K562 (cell line): ENCODE measurements around the gene NCF2. TPM values are rescaled to one million over a fixed set of nuclear protein-coding genes. Genes with fewer than 3 reads are reported as not detected.

Source experiments
- ATAC-seq: fragments of 200-7000 bp; cut with Tn5 transposase; 3 replicates; pipeline ENCODE4 v1.9.1; 2020; ENCODE audit warnings: moderate library complexity
- BruUV-seq: library from RNA; stranded (reverse); fragments of 400-500 nt; replicated peaks from 2 replicates; lab custom pipeline; 2021; lab: Mats Ljungman, UMichigan
- CTCF ChIA-PET: fragments of 300-600 bp; formaldehyde crosslinking; extraction: SDS; loops from one replicate; lab custom pipeline; 2021; ENCODE audit warnings: low intra/inter-chr PET ratio; lab: Yijun Ruan, JAX
- POLR2A ChIA-PET: fragments of 300-600, 350-650 bp; sonication (Branson Sonifier 250); formaldehyde crosslinking; extraction: SDS; loops from one replicate; lab custom pipeline; 2021; ENCODE audit warnings: antibody characterized with exemption, inconsistent platforms; lab: Yijun Ruan, JAX
- DNase-seq, 4 experiments: peaks; one replicate each; pipeline versions ENCODE4 v3.0.0 to v3.0.0-alpha.2; 2011 to 2018; ENCODE audit warnings: low spot score in 3 of 4, mixed read lengths in 3 of 4; ENCODE audit errors: extremely low read depth in 1 of 4
- FAIRE-seq: peaks from 2 replicates; lab custom pipeline; 2011; peaks lifted over from hg19 to GRCh38; lab: Jason Lieb, UNC
- H2AFZ ChIP-seq: 2 replicates; pipeline ENCODE4 v1.6.0; 2011; ENCODE audit warnings: low read depth, low read length, control low read depth, inconsistent platforms
- H3K27ac ChIP-seq: fragments of 200-600 bp; 3 replicates; pipeline ENCODE4 v1.8.0; 2011; ENCODE audit warnings: low read depth, mild to moderate bottlenecking, control low read depth, inconsistent platforms, low read length, moderate library complexity, mixed read lengths; ENCODE audit errors: extremely low read depth
- H3K27me3 ChIP-seq, 2 experiments: fragments of 300-600 bp in 1 of 2; 2 replicates in 1 of 2; 3 replicates in 1 of 2; pipeline versions ENCODE4 v1.6.0 to v1.8.0; 2011; ENCODE audit warnings: inconsistent platforms in 2 of 2, low read length in 2 of 2, mild to moderate bottlenecking in 1 of 2, mixed read lengths in 1 of 2, moderate library complexity in 1 of 2; ENCODE audit not compliant: control insufficient read depth in 2 of 2, insufficient read depth in 2 of 2
- H3K36me3 ChIP-seq: fragments of 300-600 bp; 3 replicates; pipeline ENCODE4 v1.8.0; 2011; ENCODE audit warnings: mild to moderate bottlenecking, low read length, inconsistent platforms; ENCODE audit not compliant: control insufficient read depth, insufficient read depth
- H3K4me1 ChIP-seq, 2 experiments: fragments of 200-600 bp in 1 of 2; replicated peaks in 1 of 2; 2 replicates in 1 of 2; 3 replicates in 1 of 2; pipeline versions ENCODE4 v1.5.1 to v1.8.0; 2011; ENCODE audit warnings: inconsistent platforms in 2 of 2, low read length in 2 of 2, mild to moderate bottlenecking in 1 of 2, mixed read lengths in 1 of 2, moderate library complexity in 1 of 2; ENCODE audit not compliant: control insufficient read depth in 2 of 2, insufficient read depth in 2 of 2
- H3K4me2 ChIP-seq: 2 replicates; pipeline ENCODE4 v1.6.1; 2011; ENCODE audit warnings: low read length, control low read depth, inconsistent platforms, mixed read lengths; ENCODE audit not compliant: insufficient read depth
- H3K4me3 ChIP-seq: fragments of 200-600 bp; sonication (generic), shearing (Covaris generic); 2 replicates; pipeline ENCODE4 v1.5.1; 2016; ENCODE audit warnings: control low read depth, inconsistent platforms
- H3K79me2 ChIP-seq: fragments of 200-600 bp; 3 replicates; pipeline ENCODE4 v1.8.0; 2011; ENCODE audit warnings: low read length, inconsistent platforms; ENCODE audit not compliant: control insufficient read depth, insufficient read depth
- H3K9ac ChIP-seq, 2 experiments: 2 replicates each; pipeline versions ENCODE4 v1.6.0 to v1.6.1; 2011; ENCODE audit warnings: low read depth in 2 of 2, low read length in 2 of 2, control low read depth in 1 of 2, inconsistent platforms in 1 of 2, mild to moderate bottlenecking in 1 of 2, mixed read lengths in 1 of 2; ENCODE audit not compliant: insufficient read depth in 1 of 2
- H3K9me1 ChIP-seq: one replicate; pipeline ENCODE4 v1.6.0; 2011; ENCODE audit warnings: inconsistent platforms, mild to moderate bottlenecking, low read length, moderate library complexity; ENCODE audit not compliant: control insufficient read depth, insufficient read depth
- H3K9me3 ChIP-seq: replicated peaks from 2 replicates; pipeline ENCODE4 v1.5.1; 2011; ENCODE audit warnings: low read depth, low read length, inconsistent platforms; ENCODE audit not compliant: control insufficient read depth, insufficient read depth
- H4K20me1 ChIP-seq: replicated peaks from 2 replicates; pipeline ENCODE4 v1.6.1; 2011; ENCODE audit warnings: low read length, inconsistent platforms, mixed read lengths; ENCODE audit not compliant: control insufficient read depth, insufficient read depth
- HMGN3 ChIP-seq: IDR thresholded peaks from 2 replicates; pipeline ENCODE4 v1.6.1; 2011; ENCODE audit warnings: borderline replicate concordance, low read depth, mild to moderate bottlenecking, mixed read lengths, low read length; ENCODE audit not compliant: insufficient read length; ENCODE audit errors: extremely low read depth
- KLF10 ChIP-seq: fragments of 250-450 bp; sonication (Bioruptor Pico); IDR thresholded peaks from 2 replicates; pipeline ENCODE4 v1.6.1; 2021; ENCODE audit warnings: matching md5 sums
- MBD2 ChIP-seq: sonication (generic); IDR thresholded peaks from 2 replicates; pipeline ENCODE4 v1.6.1; 2016; ENCODE audit warnings: low read depth, borderline replicate concordance
- NR4A1 ChIP-seq, 2 experiments: fragments of 250-450 bp in 1 of 2; fragments of 450-650 bp in 1 of 2; sonication (Bioruptor Pico) in 1 of 2; IDR thresholded peaks; 2 replicates each; pipeline versions ENCODE4 v1.4.0 to v1.6.1; 2016 to 2020; ENCODE audit warnings: mild to moderate bottlenecking in 2 of 2, missing compliant biosample characterization in 1 of 2, missing genetic modification characterization in 1 of 2, moderate library complexity in 1 of 2
- RAD21 ChIP-seq, 2 experiments: fragments of 250-450 bp in 1 of 2; fragments of 450-650 bp in 1 of 2; sonication (Bioruptor Pico) in 1 of 2; formaldehyde crosslinking in 1 of 2; IDR thresholded peaks in 1 of 2; conservative IDR thresholded peaks in 1 of 2; 2 replicates each; pipeline versions ENCODE4 v1.4.0 to v1.8.0; 2020 to 2022; ENCODE audit warnings: mild to moderate bottlenecking in 2 of 2, moderate library complexity in 1 of 2
- RBM25 ChIP-seq: fragments of 200-400 bp; formaldehyde crosslinking; IDR thresholded peaks from 2 replicates; pipeline ENCODE4 v1.6.1; 2018; ENCODE audit warnings: low read length, low read depth, moderate library complexity; ENCODE audit not compliant: severe bottlenecking
- RFX1 ChIP-seq: fragments of 450-650 bp; IDR thresholded peaks from 2 replicates; pipeline ENCODE4 v1.6.1; 2016; ENCODE audit warnings: mild to moderate bottlenecking, moderate library complexity
- ZNF282 ChIP-seq: sonication (generic); formaldehyde crosslinking; IDR thresholded peaks from 2 replicates; pipeline ENCODE4 v1.8.1; 2023; ENCODE audit warnings: missing genetic modification reagents
- ZNF696 ChIP-seq: fragments of 250-450 bp; sonication (Bioruptor Pico); conservative IDR thresholded peaks from 2 replicates; pipeline ENCODE4 v1.4.0; 2020; ENCODE audit warnings: mild to moderate bottlenecking, moderate library complexity
- ZNF764 ChIP-seq: fragments of 250-450 bp; sonication (Bioruptor Pico); IDR thresholded peaks from 2 replicates; pipeline ENCODE4 v1.4.0; 2020; ENCODE audit warnings: low read depth, mild to moderate bottlenecking, moderate library complexity
- WGBS: fragments of 100-300 bp; shearing (Covaris generic); methylation state at CpG from one replicate; pipeline ENCODE4 v1.1.6; 2016; ENCODE audit warnings: low coverage, mixed read lengths; ENCODE audit not compliant: insufficient coverage; ENCODE audit errors: missing lambda C conversion rate; 5-methylcytosine and 5-hydroxymethylcytosine counted together
- in situ Hi-C: fragments of 300-500 bp; cut with MboI; formaldehyde crosslinking; loops from 4 replicates; pipeline ENCODE4 v1.15.0; 2018; ENCODE audit warnings: inconsistent platforms, mixed read lengths
- intact Hi-C: fragments of 100-400 bp; cut with micrococcal nuclease; formaldehyde crosslinking; loops from 2 replicates; pipeline ENCODE4 v1.14.2; 2022
- polyA plus RNA-seq, 8 experiments: library from polyadenylated mRNA; depleted of rRNA in 4 of 8; stranded (reverse) in 5 of 8; unstranded in 3 of 8; fragments of >200 nt; fragmentation: Nextera tagmentation in 2 of 8; fragmentation: Illumina TruSeq in 1 of 8; extraction: Ambion mirVana in 2 of 8; extraction: Trizol in 1 of 8; gene quantifications; 2 replicates each; pipeline versions ENCODE4 v1.2.1 to v1.2.3, GENCODE V29; 2011 to 2014; ENCODE audit warnings: inconsistent platforms in 1 of 8, missing spikeins in 1 of 8
- total RNA-seq, 7 experiments: library from RNA; depleted of rRNA in 6 of 7; stranded (reverse); fragments of >200 nt in 6 of 7; fragmentation: Illumina TruSeq in 2 of 7; extraction: Trizol in 2 of 7; gene quantifications; 2 replicates each; pipeline versions ENCODE4 v1.2.1 to v1.2.3, GENCODE V29; 2011 to 2021; ENCODE audit warnings: low replicate concordance in 1 of 7
- TF ChIP-seq, protein P1 (sequence below): fragments of 450-650 bp; IDR thresholded peaks from one replicate; pipeline ENCODE4 v1.6.1; 2018; ENCODE audit warnings: mild to moderate bottlenecking, moderate library complexity; ENCODE audit not compliant: partially characterized antibody
- TF ChIP-seq, protein P2 (sequence below): fragments of 450-650 bp; formaldehyde crosslinking; IDR thresholded peaks from 2 replicates; pipeline ENCODE4 v1.4.0; 2020; ENCODE audit warnings: mild to moderate bottlenecking, moderate library complexity
- TF ChIP-seq, protein P3 (sequence below): fragments of 250-450 bp; sonication (Bioruptor Pico); IDR thresholded peaks from 2 replicates; pipeline ENCODE4 v1.4.0; 2020

Gene NCF2
- total and polyA plus RNA-seq, 9 of the 15 experiments (the other 6 are each of a cell fraction or from before 2014, with no cell fraction given): 0.07 to 0.54 (median 0.16) TPM; not detected in 3

GRCh38 chr1:183583466-183583865, 6.8 kb downstream of the NCF2 start:
- H3K27ac ChIP-seq: no peak overlapping the region
- no peak for TF ChIP-seq RFX1
- TF ChIP-seq ZNF696: no peak
- TF ChIP-seq ZNF764 (CRISPR knock-in tag): no peak
- TF ChIP-seq ZNF282 (CRISPR knock-in tag): no peak
- no peak for TF ChIP-seq RBM25
- no peak for TF ChIP-seq HMGN3
- TF ChIP-seq, protein P1, sequence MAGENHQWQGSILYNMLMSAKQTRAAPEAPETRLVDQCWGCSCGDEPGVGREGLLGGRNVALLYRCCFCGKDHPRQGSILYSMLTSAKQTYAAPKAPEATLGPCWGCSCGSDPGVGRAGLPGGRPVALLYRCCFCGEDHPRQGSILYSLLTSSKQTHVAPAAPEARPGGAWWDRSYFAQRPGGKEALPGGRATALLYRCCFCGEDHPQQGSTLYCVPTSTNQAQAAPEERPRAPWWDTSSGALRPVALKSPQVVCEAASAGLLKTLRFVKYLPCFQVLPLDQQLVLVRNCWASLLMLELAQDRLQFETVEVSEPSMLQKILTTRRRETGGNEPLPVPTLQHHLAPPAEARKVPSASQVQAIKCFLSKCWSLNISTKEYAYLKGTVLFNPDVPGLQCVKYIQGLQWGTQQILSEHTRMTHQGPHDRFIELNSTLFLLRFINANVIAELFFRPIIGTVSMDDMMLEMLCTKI: no peak
- TF ChIP-seq, protein P2, sequence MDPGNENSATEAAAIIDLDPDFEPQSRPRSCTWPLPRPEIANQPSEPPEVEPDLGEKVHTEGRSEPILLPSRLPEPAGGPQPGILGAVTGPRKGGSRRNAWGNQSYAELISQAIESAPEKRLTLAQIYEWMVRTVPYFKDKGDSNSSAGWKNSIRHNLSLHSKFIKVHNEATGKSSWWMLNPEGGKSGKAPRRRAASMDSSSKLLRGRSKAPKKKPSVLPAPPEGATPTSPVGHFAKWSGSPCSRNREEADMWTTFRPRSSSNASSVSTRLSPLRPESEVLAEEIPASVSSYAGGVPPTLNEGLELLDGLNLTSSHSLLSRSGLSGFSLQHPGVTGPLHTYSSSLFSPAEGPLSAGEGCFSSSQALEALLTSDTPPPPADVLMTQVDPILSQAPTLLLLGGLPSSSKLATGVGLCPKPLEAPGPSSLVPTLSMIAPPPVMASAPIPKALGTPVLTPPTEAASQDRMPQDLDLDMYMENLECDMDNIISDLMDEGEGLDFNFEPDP: no peak
- TF ChIP-seq KLF10 (CRISPR knock-in tag): no peak
- TF ChIP-seq NR4A1 (CRISPR knock-in tag; IDR thresholded peaks at IDR 0.05): no peak
- TF ChIP-seq NR4A1 (tag; IDR thresholded peaks at IDR 0.05): no peak
- TF ChIP-seq MBD2: no peak
- no peak for TF ChIP-seq RAD21 (CRISPR knock-in tag; conservative IDR thresholded peaks at IDR 0.05 in 1 of 2, IDR thresholded peaks at IDR 0.05 in 1 of 2)
- TF ChIP-seq, protein P3, sequence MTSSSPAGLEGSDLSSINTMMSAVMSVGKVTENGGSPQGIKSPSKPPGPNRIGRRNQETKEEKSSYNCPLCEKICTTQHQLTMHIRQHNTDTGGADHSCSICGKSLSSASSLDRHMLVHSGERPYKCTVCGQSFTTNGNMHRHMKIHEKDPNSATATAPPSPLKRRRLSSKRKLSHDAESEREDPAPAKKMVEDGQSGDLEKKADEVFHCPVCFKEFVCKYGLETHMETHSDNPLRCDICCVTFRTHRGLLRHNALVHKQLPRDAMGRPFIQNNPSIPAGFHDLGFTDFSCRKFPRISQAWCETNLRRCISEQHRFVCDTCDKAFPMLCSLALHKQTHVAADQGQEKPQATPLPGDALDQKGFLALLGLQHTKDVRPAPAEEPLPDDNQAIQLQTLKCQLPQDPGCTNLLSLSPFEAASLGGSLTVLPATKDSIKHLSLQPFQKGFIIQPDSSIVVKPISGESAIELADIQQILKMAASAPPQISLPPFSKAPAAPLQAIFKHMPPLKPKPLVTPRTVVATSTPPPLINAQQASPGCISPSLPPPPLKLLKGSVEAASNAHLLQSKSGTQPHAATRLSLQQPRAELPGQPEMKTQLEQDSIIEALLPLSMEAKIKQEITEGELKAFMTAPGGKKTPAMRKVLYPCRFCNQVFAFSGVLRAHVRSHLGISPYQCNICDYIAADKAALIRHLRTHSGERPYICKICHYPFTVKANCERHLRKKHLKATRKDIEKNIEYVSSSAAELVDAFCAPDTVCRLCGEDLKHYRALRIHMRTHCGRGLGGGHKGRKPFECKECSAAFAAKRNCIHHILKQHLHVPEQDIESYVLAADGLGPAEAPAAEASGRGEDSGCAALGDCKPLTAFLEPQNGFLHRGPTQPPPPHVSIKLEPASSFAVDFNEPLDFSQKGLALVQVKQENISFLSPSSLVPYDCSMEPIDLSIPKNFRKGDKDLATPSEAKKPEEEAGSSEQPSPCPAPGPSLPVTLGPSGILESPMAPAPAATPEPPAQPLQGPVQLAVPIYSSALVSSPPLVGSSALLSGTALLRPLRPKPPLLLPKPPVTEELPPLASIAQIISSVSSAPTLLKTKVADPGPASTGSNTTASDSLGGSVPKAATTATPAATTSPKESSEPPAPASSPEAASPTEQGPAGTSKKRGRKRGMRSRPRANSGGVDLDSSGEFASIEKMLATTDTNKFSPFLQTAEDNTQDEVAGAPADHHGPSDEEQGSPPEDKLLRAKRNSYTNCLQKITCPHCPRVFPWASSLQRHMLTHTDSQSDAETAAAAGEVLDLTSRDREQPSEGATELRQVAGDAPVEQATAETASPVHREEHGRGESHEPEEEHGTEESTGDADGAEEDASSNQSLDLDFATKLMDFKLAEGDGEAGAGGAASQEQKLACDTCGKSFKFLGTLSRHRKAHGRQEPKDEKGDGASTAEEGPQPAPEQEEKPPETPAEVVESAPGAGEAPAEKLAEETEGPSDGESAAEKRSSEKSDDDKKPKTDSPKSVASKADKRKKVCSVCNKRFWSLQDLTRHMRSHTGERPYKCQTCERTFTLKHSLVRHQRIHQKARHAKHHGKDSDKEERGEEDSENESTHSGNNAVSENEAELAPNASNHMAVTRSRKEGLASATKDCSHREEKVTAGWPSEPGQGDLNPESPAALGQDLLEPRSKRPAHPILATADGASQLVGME (CRISPR knock-in tag): no peak

More at GRCh38 chr1:183583466-183583865, 6.8 kb downstream of the NCF2 start:
- ChIA-PET POLR2A (no interaction called here), CTCF (no interaction called here)
- Histone ChIP-seq H4K20me1 (no peaks in the 10 kb centered on the region; the same call in 1 of the 2 replicates), H3K9ac (no peak overlapping the region), H3K9me1 (no peaks in the 10 kb centered on the region), H3K4me3 (no peak overlapping the region), H3K4me2 (no peak overlapping the region), H2AFZ (no peak overlapping the region), H3K27me3 (peaks cover 32 to 35% of the 10 kb centered on the region in 2 experiments), H3K36me3 (no peaks in the 10 kb centered on the region), H3K4me1 (peaks cover 3 to 9% of the 10 kb centered on the region in 2 experiments; a peak in 3 of 5 replicates), H3K79me2 (no peaks in the 10 kb centered on the region), H3K9me3 (no peaks in the 10 kb centered on the region)
- intact Hi-C loops (no loop called here), in situ Hi-C loops (no loop called here)
- WGBS: under 1% methylated on average over 6 of the region's 6 CpGs
- no TSS peak for BruUV-seq
- FAIRE-seq: no peak
- no peak for ATAC-seq
- no peak for DNase-seq
